Vagina (tissue), 2 donors: ENCODE measurements around the gene BDH1.

Source experiments
- POLR2A ChIP-seq, 2 donors: fragments of 450-650 bp; IDR thresholded peaks; one replicate each; pipeline ENCODE4 v1.6.1; 2017; ENCODE audit warnings: antibody characterized with exemption in 2 of 2, mild to moderate bottlenecking in 2 of 2, moderate library complexity in 2 of 2
- POLR2AphosphoS5 ChIP-seq, 2 donors: sonication (generic); formaldehyde crosslinking; IDR thresholded peaks; one replicate each; pipeline ENCODE4 v1.9.0; 2017; ENCODE audit warnings: antibody characterized with exemption in 2 of 2, mild to moderate bottlenecking in 2 of 2, low read depth in 1 of 2; ENCODE audit not compliant: insufficient read depth in 1 of 2

DNA sequence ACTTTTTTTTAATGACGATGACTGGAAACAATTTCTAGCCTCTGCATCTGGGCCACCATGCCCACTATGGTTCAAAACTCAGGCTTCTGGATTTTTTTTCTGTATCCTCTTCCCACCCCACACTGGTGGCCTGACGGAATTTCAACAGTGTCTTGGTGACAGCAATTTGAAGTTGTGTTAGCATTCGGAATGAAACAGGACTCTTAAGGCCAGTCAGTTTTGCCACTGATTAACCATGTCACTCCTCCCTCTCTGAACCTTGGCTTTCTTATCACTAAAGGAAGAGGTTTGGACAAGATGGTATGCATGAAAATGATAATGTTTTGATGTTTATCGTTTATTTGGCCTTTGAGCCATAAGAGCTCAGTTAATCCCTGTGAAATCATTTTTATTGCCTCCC is 41.6 kb upstream of the BDH1 start:
- TF ChIP-seq POLR2A (IDR thresholded peaks at IDR 0.05) (no peak), POLR2AphosphoS5 (IDR thresholded peaks at IDR 0.05; ENCODE audit: insufficient read depth in 1 of 2, low read depth in 1 of 2) (no peak)
